ENCODE data around the gene COL18A1.

Gene COL18A1

GRCh38 chr21:45388611-45389296 lies 16.2 kb upstream of the COL18A1 start:
- DNase-seq (ENCODE audit: low read depth, low spot score) = no peak
- TF ChIP-seq, protein P1, sequence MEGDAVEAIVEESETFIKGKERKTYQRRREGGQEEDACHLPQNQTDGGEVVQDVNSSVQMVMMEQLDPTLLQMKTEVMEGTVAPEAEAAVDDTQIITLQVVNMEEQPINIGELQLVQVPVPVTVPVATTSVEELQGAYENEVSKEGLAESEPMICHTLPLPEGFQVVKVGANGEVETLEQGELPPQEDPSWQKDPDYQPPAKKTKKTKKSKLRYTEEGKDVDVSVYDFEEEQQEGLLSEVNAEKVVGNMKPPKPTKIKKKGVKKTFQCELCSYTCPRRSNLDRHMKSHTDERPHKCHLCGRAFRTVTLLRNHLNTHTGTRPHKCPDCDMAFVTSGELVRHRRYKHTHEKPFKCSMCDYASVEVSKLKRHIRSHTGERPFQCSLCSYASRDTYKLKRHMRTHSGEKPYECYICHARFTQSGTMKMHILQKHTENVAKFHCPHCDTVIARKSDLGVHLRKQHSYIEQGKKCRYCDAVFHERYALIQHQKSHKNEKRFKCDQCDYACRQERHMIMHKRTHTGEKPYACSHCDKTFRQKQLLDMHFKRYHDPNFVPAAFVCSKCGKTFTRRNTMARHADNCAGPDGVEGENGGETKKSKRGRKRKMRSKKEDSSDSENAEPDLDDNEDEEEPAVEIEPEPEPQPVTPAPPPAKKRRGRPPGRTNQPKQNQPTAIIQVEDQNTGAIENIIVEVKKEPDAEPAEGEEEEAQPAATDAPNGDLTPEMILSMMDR (IDR thresholded peaks at IDR 0.05; ENCODE audit: insufficient read depth, low read length, missing control alignments) = no peak
- CTCF ChIA-PET = interaction anchor here (0.7 to 2.5 kb wide), 2 partner anchors 35 to 550 kb away, joined by 3 to 6 read pairs; no protein-coding TSS in a partner anchor
- POLR2A ChIA-PET = no interaction called here
- H3K4me3 ChIP-seq (ENCODE audit: low read depth, low read length) = no peak overlapping the region

GRCh38 chr21:45390121-45390751 lies 14.7 kb upstream of the COL18A1 start:
- H3K4me3 ChIP-seq (ENCODE audit: low read depth, low read length) = no peak overlapping the region
- TF ChIP-seq, protein P1 (IDR thresholded peaks at IDR 0.05; ENCODE audit: insufficient read depth, low read length, missing control alignments) = no peak
- POLR2A ChIA-PET = no interaction called here
- DNase-seq (ENCODE audit: low read depth, low spot score) = no peak
- CTCF ChIA-PET = interaction anchor here (1.2 kb wide), 1 partner anchor 12 kb away, joined by 3 read pairs; no protein-coding TSS in a partner anchor

- ChIA-PET POLR2A (no interaction called here), CTCF (interaction anchor here (1.2 kb wide), 1 partner anchor 11 kb away, joined by 3 read pairs; no protein-coding TSS in a partner anchor)
- TF ChIP-seq, protein P1 (IDR thresholded peaks at IDR 0.05; ENCODE audit: insufficient read depth, low read length, missing control alignments) = no peak
- H3K4me3 ChIP-seq (ENCODE audit: low read depth, low read length) = no peak overlapping the region
- DNase-seq (ENCODE audit: low read depth, low spot score) = no peak
Observed at GRCh38 chr21:45390831-45391742, 13.9 kb upstream of the COL18A1 start.

- POLR2A ChIA-PET = no interaction called here
- CTCF ChIA-PET = interaction anchor here (1.2 kb wide), 1 partner anchor 10 kb away, joined by 3 read pairs; no protein-coding TSS in a partner anchor
- H3K4me3 ChIP-seq (ENCODE audit: low read depth, low read length) = no peak overlapping the region
- TF ChIP-seq, protein P1 (IDR thresholded peaks at IDR 0.05; ENCODE audit: insufficient read depth, low read length, missing control alignments) = no peak
- no peak for DNase-seq (ENCODE audit: low read depth, low spot score)
Observed at GRCh38 chr21:45391743-45392572, 13.0 kb upstream of the COL18A1 start.

DNA sequence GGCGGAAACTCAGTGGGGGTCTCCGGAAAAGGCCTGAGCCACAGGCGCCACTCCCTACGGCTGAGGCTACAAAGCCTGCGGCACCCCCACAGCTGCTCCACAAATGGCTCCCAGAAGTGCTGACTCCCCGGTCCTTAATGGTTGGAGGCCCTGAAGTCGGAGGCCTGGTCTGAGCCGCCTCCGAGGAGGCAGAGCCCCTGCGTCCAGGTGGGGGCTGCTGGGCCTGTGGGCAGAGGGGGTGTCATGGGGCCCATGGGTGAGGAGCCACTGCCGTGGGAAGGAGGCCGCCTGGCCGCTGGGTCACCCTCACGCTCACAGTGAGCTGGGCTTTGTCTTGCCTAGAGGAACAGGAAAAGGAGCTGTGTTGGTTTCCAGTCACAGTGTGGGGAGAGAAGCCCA lies 12.4 kb upstream of the COL18A1 start:
- ChIA-PET POLR2A (no interaction called here), CTCF (interaction anchor here (1.2 kb wide), 1 partner anchor 9 kb away, joined by 3 read pairs; no protein-coding TSS in a partner anchor)
- H3K4me3 ChIP-seq (ENCODE audit: low read depth, low read length) = no peak overlapping the region
- TF ChIP-seq, protein P1 (IDR thresholded peaks at IDR 0.05; ENCODE audit: insufficient read depth, low read length, missing control alignments) = no peak
- DNase-seq (ENCODE audit: low read depth, low spot score) = no peak

All from AG04449 (cell line).